Kidney capillary endothelial cell (primary cell): ENCODE measurements around the gene MICAL1.
A peak's percentile ranks its signal among the peaks of the same experiment; 100 is the strongest.
"Not testable (repeated sequence)": the region's sequence is repeated elsewhere in the genome, so short reads cannot be mapped to it uniquely, and the experiment has no call there.

Source experiments
- DNase-seq: peaks from one replicate; pipeline ENCODE4 v3.0.0-alpha.2; 2018; ENCODE audit warnings: low spot score

Gene MICAL1

GRCh38 chr6:109475625-109476024 lies 20.1 kb upstream of the MICAL1 start:
- DNase-seq, result no peak

- no peak for DNase-seq
Measured at GRCh38 chr6:109474995-109475394, 19.4 kb upstream of the MICAL1 start.

GRCh38 chr6:109473120-109473519 lies 17.5 kb upstream of the MICAL1 start:
- DNase-seq, result no peak

- DNase-seq, result no peak
Measured at GRCh38 chr6:109472132-109472995, 16.8 kb upstream of the MICAL1 start.

- no peak for DNase-seq
Measured at GRCh38 chr6:109471105-109471810, 15.7 kb upstream of the MICAL1 start.

- no peak for DNase-seq
Measured at GRCh38 chr6:109469591-109470189, 14.1 kb upstream of the MICAL1 start.

- DNase-seq, result no peak
Measured at GRCh38 chr6:109467696-109468095, 12.1 kb upstream of the MICAL1 start.

- no peak for DNase-seq
Measured at GRCh38 chr6:109466212-109466923, 10.8 kb upstream of the MICAL1 start.

- no peak for DNase-seq
Measured at GRCh38 chr6:109465772-109466171, 10.2 kb upstream of the MICAL1 start.

- no peak for DNase-seq
Measured at GRCh38 chr6:109461733-109462526, 6.4 kb upstream of the MICAL1 start.

GRCh38 chr6:109461205-109461604 lies 5.6 kb upstream of the MICAL1 start:
- DNase-seq, result not testable (repeated sequence)

- DNase-seq, result no peak
Measured at GRCh38 chr6:109460161-109460829, 4.7 kb upstream of the MICAL1 start.

- no peak for DNase-seq
Measured at GRCh38 chr6:109458774-109459531, 3.4 kb upstream of the MICAL1 start.

- DNase-seq, result no peak
Measured at GRCh38 chr6:109457562-109457996, 2.0 kb upstream of the MICAL1 start.

- no peak for DNase-seq
Measured at GRCh38 chr6:109456710-109457561, 1.4 kb upstream of the MICAL1 start.

GRCh38 chr6:109456111-109456583 lies 575 bp upstream of the MICAL1 start:
- DNase-seq, result no peak

GRCh38 chr6:109454496-109455436 lies 806 bp downstream of the MICAL1 start:
- DNase-seq, result peak; percentile 4
